Stimulated activated CD8-positive, alpha-beta memory T cell treated with anti-CD3 and anti-CD28 coated beads, Interleukin-4, amount 100 ng/mL, for 4 hours (primary cell): Measurements from ENCODE around the gene GBX1.

Experiments
- DNase-seq, 2 donors: peaks; one replicate each; pipeline ENCODE4 v3.0.0-alpha.2; 2020; ENCODE audit warnings: low read depth in 2 of 2, low spot score in 1 of 2

The GBX1 gene

DNA sequence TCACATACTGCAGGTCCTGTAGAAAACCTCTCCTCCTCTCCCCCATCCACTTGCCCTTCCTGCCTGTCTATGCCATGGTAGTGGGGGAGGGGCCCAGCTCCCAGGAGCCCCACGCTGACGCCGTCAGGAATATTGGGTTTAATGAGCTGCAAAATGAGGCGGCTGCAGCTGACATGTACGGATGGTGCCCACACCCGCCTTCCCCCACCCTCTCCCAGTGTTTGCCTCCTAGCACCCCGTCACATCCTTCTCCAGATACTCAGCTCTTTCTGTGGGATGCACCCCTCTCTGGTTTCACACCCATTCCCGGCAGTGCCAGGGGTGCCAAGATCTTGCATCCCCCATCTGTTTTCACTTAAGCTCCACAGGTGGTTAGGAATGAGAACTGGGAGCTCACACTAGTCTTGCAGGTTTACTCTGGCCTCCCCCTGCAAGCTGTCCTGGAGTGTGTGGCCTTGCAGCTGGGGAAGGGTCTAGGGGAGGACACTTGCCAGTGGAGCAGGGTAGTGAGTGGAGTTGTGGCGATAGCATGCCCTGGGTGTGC is 26.1 kb downstream of the GBX1 start:
- DNase-seq, result no peak

GRCh38 chr7:151140826-151141225 is 26.7 kb downstream of the GBX1 start:
- DNase-seq, result no peak

DNA sequence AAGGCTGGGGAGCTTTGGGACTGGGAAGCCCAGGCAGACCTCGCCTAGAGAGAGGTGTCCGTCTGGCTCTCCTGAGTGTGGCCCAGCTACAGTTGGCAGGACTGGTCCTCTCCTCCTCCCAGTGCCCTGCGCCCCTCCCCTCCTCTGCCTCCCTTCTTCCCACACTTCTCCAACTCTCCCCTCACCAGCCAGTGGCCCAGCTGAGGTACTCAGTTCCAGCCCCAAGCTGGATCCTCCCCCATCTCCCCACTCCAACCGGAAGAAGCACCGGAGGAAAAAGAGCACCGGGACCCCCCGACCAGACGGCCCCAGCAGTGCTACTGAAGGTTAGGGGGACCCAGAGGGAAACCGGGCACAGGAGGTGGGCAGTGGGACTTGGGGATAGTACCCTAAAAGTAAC is 27.7 kb downstream of the GBX1 start:
- no peak for DNase-seq

- DNase-seq, result no peak
Measured at GRCh38 chr7:151139071-151139790, 28.3 kb downstream of the GBX1 start.

DNA sequence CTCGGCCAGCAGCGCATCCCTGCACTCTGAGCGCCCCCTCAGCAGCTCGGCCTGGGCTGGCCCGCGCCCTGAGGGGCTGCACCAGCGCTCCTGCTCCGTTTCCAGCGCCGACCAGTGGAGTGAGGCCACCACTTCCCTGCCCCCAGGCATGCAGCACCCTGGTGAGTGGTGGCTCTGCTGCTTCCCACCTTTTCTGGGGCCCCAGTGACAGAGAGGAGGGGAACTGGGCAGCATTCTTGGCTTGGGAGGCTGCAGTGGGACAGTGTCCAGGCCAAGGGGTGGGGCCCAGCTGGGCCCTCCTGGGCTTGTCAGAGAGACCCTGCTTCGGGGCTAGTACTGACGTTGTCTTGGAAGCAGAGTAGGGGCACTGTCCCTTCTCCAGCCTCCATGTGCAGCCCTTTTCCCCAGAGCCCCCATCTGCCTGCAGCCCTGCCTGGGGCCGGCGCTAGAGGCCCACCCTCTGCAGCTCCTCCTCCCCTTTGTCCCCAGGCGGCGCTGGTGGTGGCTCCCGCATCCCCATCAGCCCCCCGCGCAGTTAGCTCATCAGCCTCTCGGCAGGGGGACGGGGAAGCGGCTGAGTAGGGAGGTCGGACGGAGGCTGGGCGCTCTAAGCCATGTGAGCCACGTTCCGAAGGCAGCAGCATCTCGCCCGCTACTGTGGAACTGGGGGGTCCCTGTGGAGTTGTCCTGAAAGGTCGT is 29.2 kb downstream of the GBX1 start:
- DNase-seq, result no peak

- no peak for DNase-seq
Measured at GRCh38 chr7:151137791-151138152, 29.7 kb downstream of the GBX1 start.

- no peak for DNase-seq
Measured at GRCh38 chr7:151137076-151137675, 30.3 kb downstream of the GBX1 start.

- DNase-seq, result no peak
Measured at GRCh38 chr7:151135866-151136843, 31.3 kb downstream of the GBX1 start.

DNA sequence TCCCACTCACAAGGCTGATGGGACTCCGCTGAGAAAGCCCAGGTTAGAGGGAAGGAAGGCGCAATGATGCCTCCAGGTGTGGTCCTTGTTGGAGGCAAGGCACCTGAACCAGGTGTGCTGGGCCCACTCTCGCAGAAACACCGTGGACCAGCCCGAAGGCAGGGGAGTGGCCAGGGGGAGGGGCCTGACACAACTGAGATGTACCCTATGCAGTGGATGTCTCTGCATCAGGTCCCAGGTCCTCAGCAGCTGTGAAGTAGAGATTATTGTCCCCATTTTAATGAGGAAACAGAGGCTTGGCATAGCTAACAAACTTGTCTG is 32.0 kb downstream of the GBX1 start:
- no peak for DNase-seq

GRCh38 chr7:151134743-151135524 is 32.6 kb downstream of the GBX1 start:
- no peak for DNase-seq

DNA sequence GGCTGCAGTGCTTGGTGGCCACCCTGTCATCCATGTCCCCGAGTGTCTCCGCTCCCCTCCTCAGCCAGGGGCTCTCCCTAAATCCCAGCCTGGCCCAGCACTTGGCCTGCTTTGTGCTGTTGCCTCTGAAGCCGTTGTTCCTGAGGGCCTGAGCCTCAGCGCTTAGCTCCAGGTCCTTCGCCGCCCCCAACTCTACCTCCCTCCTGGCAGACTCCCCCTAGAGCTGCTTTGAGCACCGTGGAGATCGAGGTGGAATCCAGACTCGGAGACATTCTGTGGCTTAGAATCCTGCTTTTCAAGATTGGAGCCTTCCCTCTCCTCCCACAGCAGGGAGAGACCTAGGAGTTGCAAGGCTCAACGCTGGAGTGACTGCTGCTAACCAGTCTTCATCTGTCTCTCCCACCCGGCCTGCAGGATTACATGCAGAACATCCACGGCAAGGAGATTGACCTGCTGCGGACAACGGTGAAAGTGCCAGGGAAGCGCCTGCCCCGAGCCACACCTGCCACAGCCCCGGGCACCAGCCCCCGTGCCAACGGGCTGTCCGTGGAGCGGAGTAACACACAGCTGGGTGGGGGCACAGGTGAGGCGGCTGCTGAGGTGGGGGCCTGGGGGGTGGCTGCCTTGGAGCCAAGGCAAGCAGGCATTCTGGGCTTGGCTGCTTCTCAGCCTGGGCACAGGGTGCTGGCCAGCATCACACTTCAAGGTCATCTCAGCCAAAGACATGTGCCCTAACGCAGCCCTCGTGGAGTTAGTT is 33.3 kb downstream of the GBX1 start:
- no peak for DNase-seq

DNA sequence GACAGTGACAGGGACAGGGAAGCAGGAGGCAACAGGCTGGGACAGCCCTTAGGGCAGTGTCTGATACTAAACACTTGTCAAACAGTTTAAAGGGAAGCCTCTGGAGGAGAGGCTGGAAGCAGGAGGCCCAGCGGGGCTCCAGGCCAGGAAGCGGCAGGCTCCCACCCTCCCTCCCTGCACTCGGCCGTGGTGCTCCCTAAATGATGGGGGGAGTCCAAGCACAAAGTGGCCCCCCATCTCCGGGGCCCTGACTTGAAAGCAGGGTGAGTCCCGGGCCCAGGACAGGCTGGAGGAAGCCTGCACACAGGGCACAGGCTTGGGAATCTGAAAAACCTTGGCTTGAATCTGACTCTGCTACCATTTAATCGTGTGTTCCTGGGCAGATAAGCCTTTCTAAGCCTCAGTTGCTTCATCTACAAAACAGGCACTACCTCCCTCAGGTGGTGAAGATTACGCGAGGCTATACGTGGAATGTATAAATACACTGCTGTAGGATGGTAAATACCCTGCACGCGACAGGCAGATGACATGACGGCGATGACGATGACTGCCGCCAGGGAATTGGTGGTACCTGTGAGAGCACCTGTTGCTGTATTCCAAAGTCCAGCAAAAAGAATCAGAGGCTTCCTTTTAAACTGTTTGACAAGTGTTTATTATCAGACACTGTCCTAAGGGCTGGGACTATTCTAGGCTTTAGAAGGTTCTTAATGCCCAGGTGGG is 34.1 kb downstream of the GBX1 start:
- DNase-seq, result no peak

DNA sequence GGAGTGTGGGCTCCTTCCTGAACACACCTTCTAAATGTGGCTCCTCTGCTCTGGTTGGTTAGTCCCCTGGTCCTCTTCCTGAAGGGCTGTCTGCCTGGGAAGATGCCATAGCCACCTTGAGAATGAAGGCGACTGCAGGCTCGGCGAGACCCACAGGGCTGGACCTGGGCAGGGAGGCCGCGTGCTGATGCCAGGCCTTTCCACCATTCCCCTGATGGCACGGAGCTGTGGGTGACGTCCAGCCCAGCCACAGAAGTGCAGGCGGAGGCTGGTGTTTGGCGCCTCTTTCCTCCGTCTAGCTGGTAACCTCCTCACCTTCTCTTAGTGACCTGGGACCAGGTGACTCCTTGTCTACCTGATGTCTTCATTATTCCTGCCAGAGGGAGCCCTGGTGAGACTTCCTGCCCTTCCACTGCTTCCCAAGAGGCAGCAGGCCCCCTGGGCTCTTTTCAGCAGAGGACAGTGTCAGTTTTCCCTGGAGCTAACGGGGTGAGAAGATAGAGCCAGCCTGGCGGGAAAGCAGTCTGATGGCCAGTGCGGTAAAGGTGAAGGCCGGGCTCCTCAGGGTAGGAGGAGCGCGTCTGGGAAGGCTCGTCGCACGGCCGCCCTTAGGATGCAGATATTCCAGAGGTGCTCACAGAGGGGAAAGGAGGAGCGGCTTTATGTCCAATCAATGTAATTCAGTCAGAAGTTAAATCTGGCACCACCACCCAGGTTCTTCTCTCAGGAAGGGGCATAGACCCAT is 34.9 kb downstream of the GBX1 start:
- DNase-seq, result no peak

DNA sequence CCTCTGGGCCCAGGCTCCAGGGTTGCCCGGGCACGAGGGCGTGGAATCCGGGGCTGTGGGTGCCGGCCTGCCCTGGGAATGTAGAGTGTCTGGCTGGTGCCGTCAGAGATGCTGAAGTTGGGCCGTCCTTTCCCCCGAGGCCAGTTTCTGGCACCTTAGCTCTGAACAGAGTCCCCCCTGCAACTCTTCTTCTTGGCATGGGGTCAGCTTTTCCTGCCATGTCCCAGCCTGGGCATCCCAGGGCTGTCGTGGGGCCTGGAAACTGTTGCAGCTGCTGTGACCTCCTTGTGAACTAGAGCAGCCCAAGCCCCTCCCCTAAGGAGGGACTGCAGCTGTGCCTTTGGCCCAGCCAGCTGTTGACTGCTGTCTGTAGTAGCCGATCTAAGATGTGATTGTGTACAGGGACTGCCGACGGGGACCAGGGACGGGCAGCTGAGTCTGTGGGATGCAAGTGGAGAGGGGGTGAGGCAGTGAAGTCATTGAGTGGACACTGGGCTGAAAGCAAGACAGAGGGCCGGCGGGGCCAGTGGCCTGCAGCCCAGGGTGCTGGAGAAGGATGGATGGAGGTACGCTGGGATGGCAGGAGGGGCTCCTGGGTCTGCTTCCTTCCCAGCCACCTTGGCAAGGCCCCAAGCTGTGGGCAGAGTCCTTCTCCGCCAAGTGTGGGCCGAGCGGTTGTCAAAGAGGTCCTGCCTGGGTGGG is 35.8 kb downstream of the GBX1 start:
- no peak for DNase-seq

DNA sequence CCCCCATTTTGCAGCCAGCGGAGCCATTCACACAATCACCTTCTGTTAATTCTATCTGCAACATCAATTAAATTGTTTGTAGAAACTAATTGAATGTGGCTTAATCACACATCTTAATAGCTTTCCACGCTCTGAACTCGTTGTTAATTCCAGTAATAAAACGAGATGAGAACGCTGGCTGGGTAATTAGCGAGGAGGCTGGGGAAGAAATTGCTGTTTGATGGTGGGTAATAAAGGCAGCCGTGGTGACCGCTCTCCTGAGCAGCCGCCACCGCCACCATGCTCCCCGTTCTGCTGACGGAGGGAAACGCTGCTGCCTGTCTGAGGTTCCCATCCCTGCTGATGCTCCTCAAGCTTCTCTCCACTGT is 36.3 kb downstream of the GBX1 start:
- no peak for DNase-seq

- DNase-seq, result no peak
Measured at GRCh38 chr7:151130741-151131157, 36.7 kb downstream of the GBX1 start.

GRCh38 chr7:151129960-151130591 is 37.4 kb downstream of the GBX1 start:
- no peak for DNase-seq
